Prostate gland (tissue), 2 donors: Measurements from ENCODE around the gene CRLF1.

Experiments
- CTCF ChIP-seq, 4 experiments: fragments of 200-600 bp in 2 of 4; fragments of 450-650 bp in 2 of 4; sonication (generic) in 2 of 4; IDR thresholded peaks; 1 replicate in 3 of 4; 2 replicates in 1 of 4; pipeline ENCODE4 v1.5.1; 2016 to 2019; ENCODE audit warnings: antibody characterized with exemption in 4 of 4, mild to moderate bottlenecking in 2 of 4, moderate library complexity in 2 of 4
- POLR2A ChIP-seq: fragments of 450-650 bp; IDR thresholded peaks from one replicate; pipeline ENCODE4 v1.6.1; 2016; ENCODE audit warnings: antibody characterized with exemption, mild to moderate bottlenecking
- POLR2AphosphoS5 ChIP-seq: sonication (generic); formaldehyde crosslinking; IDR thresholded peaks from one replicate; pipeline ENCODE4 v1.6.1; 2017; ENCODE audit warnings: antibody characterized with exemption

- TF ChIP-seq POLR2AphosphoS5: no peak
- no peak for TF ChIP-seq CTCF (IDR thresholded peaks at IDR 0.05)
- TF ChIP-seq POLR2A: no peak
Measured at GRCh38 chr19:18599485-18599884, 7.1 kb downstream of the CRLF1 start.
